SH-SY5Y (cell line): Measurements from ENCODE around the gene PAQR9.

ENCODE experiments used
- GATA2 ChIP-seq: IDR thresholded peaks from 2 replicates; pipeline ENCODE4 v1.6.1; 2011; ENCODE audit warnings: mild to moderate bottlenecking, low read depth, low read length
- GATA3 ChIP-seq: IDR thresholded peaks from 2 replicates; pipeline ENCODE4 v1.6.1; 2011; ENCODE audit warnings: low read depth, mild to moderate bottlenecking, low read length, moderate library complexity

GRCh38 chr3:142973217-142974009 lies 9.9 kb upstream of the PAQR9 start:
- TF ChIP-seq GATA3 = no peak
- no peak for TF ChIP-seq GATA2
